Activated gamma-delta T cell (primary cell): ENCODE results near the gene SIGLECL1.

Experiments
- DNase-seq: peaks from one replicate; lab custom pipeline; 2025; lab: John Stamatoyannopoulos, UW

Gene SIGLECL1

DNA sequence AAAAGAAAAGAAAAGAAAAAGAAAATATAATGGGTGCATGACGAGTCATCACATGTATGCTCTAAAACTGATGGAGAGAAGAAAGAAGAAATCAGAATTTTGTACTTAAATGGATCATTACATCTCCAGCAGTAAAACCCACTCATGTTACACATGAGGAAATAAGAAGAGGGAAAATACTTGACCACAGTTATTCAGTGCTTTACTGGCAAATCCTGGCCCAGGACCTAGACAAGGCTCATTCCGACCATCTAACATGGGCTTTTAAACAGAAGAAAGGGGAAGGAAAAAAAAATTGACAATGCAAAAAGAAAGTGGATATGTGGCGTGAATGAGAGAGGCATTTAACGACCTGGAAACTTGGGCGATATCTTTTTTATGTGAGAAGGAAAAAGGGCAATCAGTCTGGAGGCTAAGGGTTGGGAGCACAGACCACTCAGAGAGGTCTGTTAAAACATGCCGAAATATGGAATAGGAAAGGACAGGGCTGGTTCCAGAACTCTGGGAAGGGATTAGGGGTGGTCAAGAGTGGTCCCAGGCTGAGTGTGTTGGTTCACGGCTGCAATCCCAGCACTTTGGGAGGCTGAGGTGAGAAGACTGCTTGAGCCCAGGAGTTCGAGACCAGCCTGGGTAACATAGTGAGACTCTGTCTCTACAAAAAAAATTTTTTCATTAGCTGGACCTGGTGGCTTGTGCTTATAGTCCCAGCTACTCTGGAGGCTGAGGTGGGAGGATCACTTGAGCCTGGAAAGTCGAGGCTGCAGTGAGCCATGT, 1.6 kb downstream of the SIGLECL1 start:
- no peak for DNase-seq

- no peak for DNase-seq
These were observed 2.4 kb downstream of the SIGLECL1 start for GRCh38 chr19:51253088-51253806.

DNA sequence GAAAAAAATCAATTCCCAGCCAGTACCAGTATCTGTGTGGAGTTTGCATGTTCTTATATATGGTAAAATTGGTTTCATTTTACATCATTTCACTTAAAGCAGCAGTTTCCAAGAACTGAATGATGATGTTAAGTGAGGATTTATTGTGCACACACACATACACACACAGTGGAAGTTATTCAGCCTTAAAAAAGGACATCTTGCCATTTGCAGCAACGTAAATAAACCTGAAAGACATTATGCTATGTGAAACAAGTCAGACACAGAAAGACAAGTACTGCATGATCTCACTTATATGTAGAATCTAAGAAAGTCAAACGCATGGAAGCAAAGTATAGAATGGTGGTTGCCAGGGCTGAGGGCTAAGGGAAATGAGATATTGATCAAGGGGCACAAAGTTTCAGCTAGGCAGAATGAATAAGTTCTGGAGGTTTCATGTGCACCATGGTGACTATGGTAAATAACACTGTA, 5.3 kb downstream of the SIGLECL1 start:
- no peak for DNase-seq

DNA sequence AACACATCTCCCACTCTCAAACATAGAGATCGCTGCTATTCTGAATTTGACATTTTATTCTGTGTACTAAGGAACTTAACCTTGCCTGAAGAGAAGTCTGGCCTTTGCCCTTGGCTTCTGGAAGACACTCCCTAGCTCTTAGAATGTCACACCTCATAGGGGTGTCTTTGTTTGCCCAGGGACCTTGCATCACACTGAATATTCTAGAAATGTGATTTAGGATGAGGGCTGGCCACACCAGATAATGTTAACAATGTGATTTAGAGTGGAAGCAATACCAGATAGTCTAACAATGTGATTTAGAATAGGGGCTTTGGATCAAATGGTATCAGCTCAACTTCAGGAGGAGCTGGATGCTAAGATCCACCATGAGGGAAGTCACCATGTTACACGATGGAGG, 6.6 kb downstream of the SIGLECL1 start:
- no peak for DNase-seq

GRCh38 chr19:51258165-51259160, 7.6 kb downstream of the SIGLECL1 start:
- DNase-seq = no peak

DNA sequence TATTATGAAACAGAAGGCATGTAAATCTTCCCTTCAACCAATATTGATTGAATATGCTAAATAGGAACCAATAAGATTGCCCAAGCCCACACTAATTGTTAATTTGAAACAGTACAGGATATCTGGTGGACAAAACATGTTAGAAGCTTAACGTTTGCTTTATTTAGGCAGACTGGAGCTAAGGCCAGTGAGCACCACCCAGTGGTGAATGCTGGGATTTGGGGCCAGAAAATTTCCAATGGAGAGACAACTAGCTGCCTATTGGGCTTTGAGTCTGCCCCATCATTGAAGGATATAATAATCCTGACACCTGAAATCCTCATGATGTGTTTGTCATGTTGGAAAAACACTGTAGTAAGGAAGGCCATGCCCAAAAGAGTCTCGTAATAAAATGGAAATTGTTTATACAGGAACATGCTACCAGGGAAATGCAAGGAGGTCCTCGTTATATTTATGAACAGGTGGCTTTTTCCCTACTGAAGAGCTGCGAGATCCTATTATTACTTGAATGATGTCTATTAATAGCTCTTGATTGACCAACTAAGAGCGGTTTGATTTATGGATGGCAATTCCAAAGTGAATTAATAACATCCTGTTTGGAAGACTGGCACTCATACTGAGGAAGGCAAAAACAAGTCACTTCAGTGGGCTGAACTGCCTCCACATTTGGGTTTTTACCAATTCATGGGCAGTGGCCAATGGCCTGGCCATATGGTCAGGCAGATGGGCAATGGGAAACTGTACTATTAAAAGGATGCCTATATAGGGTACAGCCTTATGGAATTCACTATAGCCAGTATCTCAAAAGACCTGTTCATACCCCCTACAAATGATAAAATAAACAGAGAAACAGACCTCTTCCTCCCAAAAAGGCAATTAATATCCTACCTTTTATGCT, 8.7 kb downstream of the SIGLECL1 start:
- DNase-seq = no peak

DNA sequence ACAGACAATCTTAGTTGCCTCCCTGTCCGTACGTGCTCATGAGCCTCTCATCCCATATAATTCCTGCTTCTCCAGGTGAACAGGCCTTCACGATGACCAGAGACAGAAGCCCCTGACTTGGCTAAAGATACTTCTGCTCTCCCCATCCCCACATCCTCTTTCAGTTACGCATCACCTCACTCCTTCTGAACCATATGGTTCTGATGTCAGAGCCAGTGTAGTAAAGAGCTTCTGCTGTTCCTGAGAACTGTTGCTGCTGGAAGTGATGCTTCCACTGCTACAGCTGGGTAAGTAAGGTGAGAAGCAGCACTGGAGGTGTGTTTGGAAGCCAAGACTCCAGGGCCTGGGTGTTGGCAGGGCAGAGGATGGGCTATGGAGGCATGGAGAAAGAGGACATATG, 12.9 kb downstream of the SIGLECL1 start:
- no peak for DNase-seq

DNA sequence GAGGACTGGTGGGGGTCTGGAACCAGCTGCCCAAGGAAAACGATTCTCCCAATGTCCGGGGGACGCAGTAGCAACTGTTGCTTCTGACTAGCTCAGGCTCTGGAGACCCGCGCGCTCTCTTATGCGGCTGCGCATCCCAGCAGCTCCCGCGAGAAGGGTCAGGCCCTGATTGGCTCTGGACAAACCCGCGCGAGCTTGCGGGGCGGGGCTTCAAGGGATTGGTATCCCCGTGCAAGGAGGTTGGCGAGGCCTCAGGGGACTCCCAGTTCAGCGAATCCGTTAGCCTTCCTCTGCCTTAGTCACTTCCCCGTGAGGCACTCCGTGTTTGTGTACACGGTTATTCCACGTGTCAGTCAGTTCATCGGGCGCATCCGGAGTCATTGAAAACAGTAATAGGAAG, 20.2 kb downstream of the SIGLECL1 start:
- DNase-seq = no peak

GRCh38 chr19:51272183-51272810, 21.4 kb downstream of the SIGLECL1 start:
- no peak for DNase-seq

- DNase-seq = no peak
These were observed 23.3 kb downstream of the SIGLECL1 start for GRCh38 chr19:51274049-51274770.

- no peak for DNase-seq
These were observed 26.2 kb downstream of the SIGLECL1 start for GRCh38 chr19:51277112-51277511.

DNA sequence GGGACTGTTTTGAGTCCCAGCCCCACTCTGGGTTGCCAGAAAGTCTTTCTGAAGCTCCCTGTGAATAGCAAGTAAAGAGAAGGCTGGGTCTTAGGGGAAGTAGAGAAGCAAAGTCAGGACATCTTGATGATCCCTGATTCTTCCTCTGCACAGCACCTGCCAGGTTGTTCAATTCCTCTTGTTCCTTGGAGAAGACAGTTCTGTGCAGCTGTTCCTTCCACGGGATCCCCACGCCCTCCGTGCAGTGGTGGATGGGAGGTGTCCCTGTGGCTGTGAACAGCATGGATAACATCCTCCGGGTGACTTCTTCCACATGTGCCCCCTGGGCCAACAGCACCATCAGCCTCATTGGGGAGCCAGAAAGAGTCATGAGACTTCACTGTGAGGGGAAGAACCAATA, 31.5 kb downstream of the SIGLECL1 start:
- no peak for DNase-seq

DNA sequence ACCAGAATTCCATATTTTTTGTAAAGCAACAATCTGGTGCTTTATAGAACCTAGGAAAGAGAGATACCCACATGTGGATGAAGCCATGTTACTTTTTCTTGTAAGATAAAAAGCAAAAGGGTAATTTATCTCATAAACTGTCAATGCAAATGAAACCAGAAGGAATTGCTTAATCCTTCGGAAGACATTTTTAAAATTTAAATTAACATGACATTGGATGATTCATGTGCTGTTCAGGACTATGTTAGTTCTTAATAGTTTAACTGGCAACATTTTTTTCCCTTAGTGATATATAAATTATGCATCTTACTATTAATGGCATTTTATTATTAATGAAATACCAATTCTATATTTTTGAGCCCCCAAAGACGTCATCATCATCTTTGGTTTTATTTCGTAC, 34.8 kb downstream of the SIGLECL1 start:
- DNase-seq = no peak

- no peak for DNase-seq
These were observed 38.8 kb downstream of the SIGLECL1 start for GRCh38 chr19:51289635-51290034.

DNA sequence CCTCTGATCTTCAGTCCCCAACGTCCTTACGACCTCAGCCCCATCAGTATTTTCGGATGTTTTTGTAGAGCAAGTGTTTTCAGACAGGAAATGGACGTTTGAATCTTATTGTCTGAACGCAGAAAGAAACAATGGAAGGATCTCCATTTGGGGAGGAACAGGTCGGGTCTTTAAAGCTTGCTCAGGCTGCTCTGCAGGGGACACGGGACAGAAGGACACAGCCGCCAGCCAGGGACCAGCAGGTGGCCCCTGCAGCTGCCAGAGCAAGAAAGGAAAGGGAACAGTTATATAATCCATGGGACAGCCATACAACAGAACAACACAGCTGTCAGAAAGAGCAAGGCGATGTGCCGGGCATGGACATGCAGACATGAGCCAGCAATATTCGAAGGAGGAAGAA, 42.1 kb downstream of the SIGLECL1 start:
- no peak for DNase-seq

GRCh38 chr19:51293571-51294210, 42.8 kb downstream of the SIGLECL1 start:
- DNase-seq = no peak

DNA sequence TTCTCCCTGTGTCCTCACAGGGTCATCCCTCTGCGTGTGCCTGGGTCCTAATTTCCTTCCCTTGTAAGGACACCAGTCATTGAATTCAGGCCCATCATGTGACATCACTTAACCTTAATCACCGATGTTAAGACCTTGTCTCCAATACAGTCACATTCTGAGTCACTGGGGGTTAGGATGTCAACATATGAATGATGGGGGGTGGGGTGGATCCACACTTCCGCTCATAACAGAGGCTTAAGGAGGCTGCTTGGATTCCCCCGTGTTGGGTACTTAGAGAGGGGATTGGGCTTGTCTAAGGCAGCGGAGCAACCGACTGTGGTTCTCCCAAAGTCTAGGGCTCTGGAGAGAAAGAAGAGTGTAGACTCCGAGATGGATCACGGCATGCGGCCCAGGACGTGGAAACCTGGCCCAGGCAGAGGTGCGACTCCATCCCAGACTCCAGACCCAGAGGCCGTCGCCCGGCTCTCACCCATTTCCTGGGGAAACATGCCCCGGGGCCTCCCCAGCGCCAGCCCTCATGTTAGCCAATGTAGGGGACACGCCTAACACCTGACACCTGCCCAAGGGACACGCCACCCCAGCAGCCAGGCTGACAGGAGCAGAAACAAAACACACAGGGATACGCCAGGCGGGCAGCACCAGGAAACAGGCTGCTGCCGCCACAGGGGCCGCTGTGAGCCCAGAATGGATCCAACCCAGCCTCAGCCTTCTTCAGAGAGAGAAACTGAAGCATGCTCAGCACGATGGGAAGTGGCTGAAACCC, 43.5 kb downstream of the SIGLECL1 start:
- no peak for DNase-seq

- DNase-seq = no peak
These were observed 44.1 kb downstream of the SIGLECL1 start for GRCh38 chr19:51294977-51295375.
